Subcutaneous adipose tissue (tissue), 4 donors: ENCODE data around the gene BIRC7. TPM values are rescaled to one million over a fixed set of nuclear protein-coding genes. Genes with fewer than 3 reads are reported as not detected.

Experiments used
- CTCF ChIP-seq: fragments of 450-650 bp; IDR thresholded peaks from one replicate; pipeline ENCODE4 v1.5.1; 2016; ENCODE audit warnings: low read depth, mild to moderate bottlenecking, control low read depth, antibody characterized with exemption, moderate library complexity
- total RNA-seq, 4 donors: library from RNA; depleted of rRNA; stranded (reverse); fragments of >200 nt; gene quantifications; one replicate each; pipeline ENCODE4 v1.1.0, GENCODE V29; 2016

Gene BIRC7
- total RNA-seq, 4 donors from 2014 or later, result 1.3 to 3.9 TPM; not detected in 2

- no peak for TF ChIP-seq CTCF
These were observed 12.4 kb upstream of the BIRC7 start for GRCh38 chr20:63223121-63223825.

- TF ChIP-seq CTCF, result no peak
These were observed 11.9 kb upstream of the BIRC7 start for GRCh38 chr20:63223826-63224207.

- TF ChIP-seq CTCF, result no peak
These were observed 11.2 kb upstream of the BIRC7 start for GRCh38 chr20:63224412-63225081.

- no peak for TF ChIP-seq CTCF
These were observed 10.6 kb upstream of the BIRC7 start for GRCh38 chr20:63225082-63225454.

- no peak for TF ChIP-seq CTCF
These were observed 9.4 kb upstream of the BIRC7 start for GRCh38 chr20:63226042-63226943.

- no peak for TF ChIP-seq CTCF
These were observed 8.4 kb upstream of the BIRC7 start for GRCh38 chr20:63227260-63227659.

- no peak for TF ChIP-seq CTCF
These were observed 6.9 kb upstream of the BIRC7 start for GRCh38 chr20:63228806-63229205.
